IMR-90 (cell line): Measurements from ENCODE around the gene FRY.

Source experiments
- CEBPB ChIP-seq: IDR thresholded peaks from 2 replicates; pipeline ENCODE4 v1.6.1; 2012; ENCODE audit warnings: low read depth, low read length, improper control_type of control experiment
- CTCF ChIP-seq: conservative IDR thresholded peaks from 2 replicates; pipeline ENCODE4 v1.5.1; 2012; ENCODE audit warnings: mild to moderate bottlenecking, low read depth, low read length, improper control_type of control experiment
- MAFK ChIP-seq: IDR thresholded peaks from 2 replicates; pipeline ENCODE4 v1.6.1; 2012; ENCODE audit warnings: low read depth, low read length, improper control_type of control experiment
- MAZ ChIP-seq: IDR thresholded peaks from 2 replicates; pipeline ENCODE4 v1.6.1; 2012; ENCODE audit warnings: low read depth, mild to moderate bottlenecking, low read length, improper control_type of control experiment, moderate library complexity, borderline replicate concordance
- POLR2A ChIP-seq: IDR thresholded peaks from 2 replicates; pipeline ENCODE4 v1.6.1; 2012; ENCODE audit warnings: mild to moderate bottlenecking, low read depth, low read length
- RAD21 ChIP-seq: IDR thresholded peaks from 2 replicates; pipeline ENCODE4 v1.6.1; 2012; ENCODE audit warnings: low read length, improper control_type of control experiment
- USF2 ChIP-seq: fragments of 150-350 bp; IDR thresholded peaks from 2 replicates; pipeline ENCODE4 v1.6.1; 2017; ENCODE audit warnings: mild to moderate bottlenecking, antibody characterized with exemption, low read length, low read depth

GRCh38 chr13:32195713-32196112 is 164.1 kb downstream of the FRY start:
- TF ChIP-seq POLR2A, result no peak
- no peak for TF ChIP-seq MAFK
- no peak for TF ChIP-seq USF2
- no peak for TF ChIP-seq CTCF
- no peak for TF ChIP-seq CEBPB
- TF ChIP-seq MAZ, result no peak
- no peak for TF ChIP-seq RAD21
